Body of pancreas (tissue), 4 donors: ENCODE data around the gene LRFN4. TPM values are rescaled to one million over a fixed set of nuclear protein-coding genes. Genes with fewer than 3 reads are reported as not detected.

Experiments
- ATAC-seq: fragments of 150-250 bp; one replicate; pipeline ENCODE4 v1.9.1; 2016
- DNase-seq, 4 donors: peaks; one replicate each; pipeline ENCODE4 v3.0.0-alpha.2; 2019
- H3K27ac ChIP-seq, 4 donors: fragments of 200-600 bp; sonication (generic); 1 replicate in 3 of 4; 2 replicates in 1 of 4; pipeline versions ENCODE4 v1.5.1 to v1.6.1; 2016 to 2019; ENCODE audit warnings: mild to moderate bottlenecking in 1 of 4, mixed read lengths in 1 of 4, moderate library complexity in 1 of 4
- H3K27me3 ChIP-seq, 2 donors: fragments of 200-600 bp; sonication (generic); one replicate each; pipeline ENCODE4 v1.6.0; 2016; ENCODE audit warnings: mild to moderate bottlenecking in 1 of 2
- H3K36me3 ChIP-seq, 2 donors: fragments of 200-600 bp; sonication (generic); replicated peaks in 1 of 2; 2 replicates each; pipeline ENCODE4 v1.5.1; 2016; ENCODE audit warnings: low read depth in 2 of 2; ENCODE audit not compliant: insufficient read depth in 1 of 2
- H3K4me1 ChIP-seq: fragments of 200-600 bp; sonication (generic); one replicate; pipeline ENCODE4 v1.6.0; 2016
- H3K4me3 ChIP-seq, 2 donors: fragments of 200-600 bp; sonication (generic); 1 replicate in 1 of 2; 2 replicates in 1 of 2; pipeline ENCODE4 v1.5.1; 2016 to 2019
- H3K9me3 ChIP-seq, 3 donors: fragments of 200-600 bp; sonication (generic); 1 replicate in 2 of 3; 2 replicates in 1 of 3; pipeline ENCODE4 v1.5.1; 2016
- CTCF ChIP-seq, 7 experiments: fragments of 450-650 bp in 4 of 7; fragments of 200-600 bp in 3 of 7; sonication (generic) in 3 of 7; IDR thresholded peaks; one replicate each; pipeline ENCODE4 v1.5.1; 2016 to 2019; ENCODE audit warnings: antibody characterized with exemption in 7 of 7
- POLR2A ChIP-seq, 3 donors: fragments of 450-650 bp; IDR thresholded peaks; one replicate each; pipeline ENCODE4 v1.6.1; 2016; ENCODE audit warnings: antibody characterized with exemption in 3 of 3, mild to moderate bottlenecking in 2 of 3
- WGBS, 2 donors: methylation state at CpG; one replicate each; pipeline ENCODE4 v1.1.5; 2017; 5-methylcytosine and 5-hydroxymethylcytosine counted together
- intact Hi-C: fragments of 100-400 bp; cut with DNase I; formaldehyde crosslinking; loops from one replicate; pipeline ENCODE4 v1.15.1; 2023
- total RNA-seq, 2 donors: library from RNA; depleted of rRNA; stranded (reverse); fragments of >200 nt; gene quantifications; one replicate each; pipeline ENCODE4 v1.1.0, GENCODE V29; 2016

LRFN4 gene
- total RNA-seq, 2 donors from 2014 or later, result 2.3 to 3.0 TPM

GRCh38 chr11:66841861-66842260 lies 15.0 kb upstream of the LRFN4 start:
- no peak for ATAC-seq
- Histone ChIP-seq H3K4me3 (peak overlapping the region in 1 of 2 donors; percentile 90), H3K9me3 (no peaks in the 10 kb centered on the region), H3K27ac (peak overlapping the region in 1 of 4 donors; percentile 76), H3K36me3 (peaks cover 0 to 6% of the 10 kb centered on the region in 2 donors), H3K4me1 (peaks cover 42% of the 10 kb centered on the region), H3K27me3 (no peaks in the 10 kb centered on the region)
- TF ChIP-seq POLR2A (IDR thresholded peaks at IDR 0.05), result no peak
- no peak for TF ChIP-seq CTCF (IDR thresholded peaks at IDR 0.05)
- intact Hi-C loops, result no loop called here
- peak in 1 of 4 donors; percentile 11 for DNase-seq
- 79 to 92% methylated on average over 3 to 7 of the region's 7 CpGs for WGBS, 2 donors

GRCh38 chr11:66842501-66842895 lies 14.4 kb upstream of the LRFN4 start:
- TF ChIP-seq POLR2A (IDR thresholded peaks at IDR 0.05), result no peak
- TF ChIP-seq CTCF (IDR thresholded peaks at IDR 0.05), result no peak
- peak overlapping the region; percentile 76 to 98 (median 94) for H3K27ac ChIP-seq
- peaks cover 0 to 6% of the 10 kb centered on the region in 2 donors for H3K36me3 ChIP-seq
- no peaks in the 10 kb centered on the region for H3K9me3 ChIP-seq
- intact Hi-C loops, result no loop called here
- ATAC-seq, result no peak
- peaks cover 42% of the 10 kb centered on the region for H3K4me1 ChIP-seq
- peak overlapping the region; percentile 88 to 90 for H3K4me3 ChIP-seq
- 0 to 1% methylated on average over 3 to 11 of the region's 11 CpGs for WGBS, 2 donors
- H3K27me3 ChIP-seq, result no peaks in the 10 kb centered on the region
- peak in 1 of 4 donors; percentile 15 for DNase-seq

DNA sequence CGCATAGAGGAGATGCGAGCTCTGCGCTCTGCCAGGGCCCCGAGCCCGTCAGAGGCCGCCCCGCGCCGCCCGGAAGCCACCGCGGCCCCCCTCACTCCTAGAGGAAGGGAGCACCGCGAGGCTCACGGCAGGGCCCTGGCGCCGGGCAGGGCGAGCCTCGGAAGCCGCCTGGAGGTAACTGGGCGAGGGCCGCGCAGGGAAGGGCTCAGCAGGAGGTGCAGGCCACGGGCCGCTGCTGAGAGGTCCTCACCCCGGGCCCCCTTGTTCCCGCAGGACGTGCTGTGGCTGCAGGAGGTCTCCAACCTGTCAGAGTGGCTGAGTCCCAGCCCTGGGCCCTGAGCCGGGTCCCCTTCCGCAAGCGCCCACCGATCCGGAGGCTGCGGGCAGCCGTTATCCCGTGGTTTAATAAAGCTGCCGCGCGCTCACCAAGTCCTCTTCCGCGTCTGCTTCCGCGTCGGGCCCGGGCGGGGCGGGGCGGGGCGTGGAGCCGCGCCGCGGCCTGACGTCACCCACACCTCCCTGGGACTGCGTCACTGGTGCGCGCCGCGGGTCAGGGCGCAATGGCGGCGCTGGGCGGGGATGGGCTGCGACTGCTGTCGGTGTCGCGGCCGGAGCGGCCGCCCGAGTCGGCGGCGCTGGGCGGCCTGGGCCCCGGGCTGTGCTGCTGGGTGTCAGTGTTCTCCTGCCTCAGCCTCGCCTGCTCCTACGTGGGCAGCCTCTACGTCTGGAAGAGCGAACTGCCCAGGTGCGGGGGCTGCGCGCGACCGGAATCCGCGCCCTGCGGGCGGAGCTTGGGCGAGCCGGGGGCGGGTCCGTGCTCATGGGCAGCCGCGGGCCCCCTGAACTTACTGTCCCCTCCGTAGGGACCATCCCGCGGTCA lies 13.7 kb upstream of the LRFN4 start, which contains the start of gene RCE1:
RCE1 (plus strand) TSS at position 546 of the 880 bp plus-strand sequence; CDS start at position 561, 15 bp downstream.
- ATAC-seq, result peak; percentile 98

DNA sequence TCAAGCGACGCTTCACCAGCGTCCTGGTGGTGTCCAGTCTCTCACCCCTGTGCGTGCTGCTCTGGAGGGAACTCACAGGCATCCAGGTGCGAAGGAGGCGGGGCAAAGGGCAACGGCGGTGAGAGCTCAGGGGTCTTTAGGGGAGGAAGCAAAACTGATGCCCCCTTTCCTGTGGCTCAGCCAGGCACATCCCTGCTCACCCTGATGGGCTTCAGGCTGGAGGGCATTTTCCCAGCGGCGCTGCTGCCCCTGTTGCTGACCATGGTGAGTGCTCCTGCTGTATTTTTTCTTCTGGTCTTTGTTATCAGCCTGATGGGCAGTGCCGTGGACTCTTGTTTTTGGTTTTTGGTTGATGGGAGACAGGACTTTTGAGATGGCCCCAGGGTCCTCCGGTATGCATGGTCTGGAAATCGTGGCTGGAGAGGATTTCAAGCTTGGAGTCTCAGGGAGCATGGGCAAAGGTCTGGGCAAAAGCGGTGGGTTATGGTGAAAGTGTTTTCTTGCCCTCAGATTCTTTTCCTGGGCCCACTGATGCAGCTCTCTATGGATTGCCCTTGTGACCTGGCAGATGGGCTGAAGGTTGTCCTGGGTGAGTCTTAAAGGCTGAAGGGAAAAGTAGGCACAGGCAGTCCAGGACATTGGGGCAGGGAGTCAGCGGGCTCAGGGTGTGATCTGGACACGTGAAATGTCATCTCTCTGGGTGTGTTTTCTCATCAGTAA lies 12.9 kb upstream of the LRFN4 start:
- WGBS, 2 donors, result 12 to 28% methylated on average over 8 to 16 of the region's 16 CpGs
- ATAC-seq, result no peak
- Histone ChIP-seq H3K27me3 (no peaks in the 10 kb centered on the region), H3K4me1 (peaks cover 42% of the 10 kb centered on the region), H3K4me3 (peak overlapping the region; percentile 88 to 90), H3K27ac (peak overlapping the region; percentile 76 to 98 (median 94)), H3K36me3 (peaks cover 0 to 6% of the 10 kb centered on the region in 2 donors), H3K9me3 (no peaks in the 10 kb centered on the region)
- DNase-seq, result peak in 1 of 4 donors; percentile 29
- intact Hi-C loops, result no loop called here
- no peak for TF ChIP-seq POLR2A (IDR thresholded peaks at IDR 0.05)
- TF ChIP-seq CTCF (IDR thresholded peaks at IDR 0.05), result no peak

More for the DNA sequence above, 13.7 kb upstream of the LRFN4 start, which contains the start of gene RCE1:
- TF ChIP-seq CTCF (IDR thresholded peaks at IDR 0.05) (no peak), POLR2A (IDR thresholded peaks at IDR 0.05) (peak; percentile 86 to 90 (median 88))
- intact Hi-C loops, result no loop called here
- Histone ChIP-seq H3K4me3 (peak within 1 kb of the TSS; percentile 88 to 90), H3K36me3 (peaks cover 0 to 6% of the 10 kb centered on the region in 2 donors), H3K4me1 (peaks cover 42% of the 10 kb centered on the region), H3K27me3 (no peaks in the 10 kb centered on the region), H3K27ac (peak within 1 kb of the TSS; percentile 76 to 98 (median 94)), H3K9me3 (no peaks in the 10 kb centered on the region)
- 0 to 1% methylated on average over 16 to 77 of the region's 98 CpGs for WGBS, 2 donors
- peak; percentile 89 to 93 (median 92) for DNase-seq
